ENCODE measurements around the gene CTNS. TPM values are rescaled to one million over a fixed set of nuclear protein-coding genes. Genes with fewer than 3 reads are reported as not detected.

CTNS gene
- total and polyA plus RNA-seq, 4 donors, result 7.7 to 24.9 (median 19.2) TPM

- H3K4me1 ChIP-seq (ENCODE audit: control insufficient read depth in 5 of 5, insufficient read depth in 5 of 5, low read length in 5 of 5), result no peaks in the 10 kb centered on the region
- ATAC-seq (ENCODE audit: insufficient read depth, low FRiP score) (no peak), DNase-seq (no peak)
- no peak overlapping the region for H3K27ac ChIP-seq (ENCODE audit: low read depth in 1 of 2, low read length in 1 of 2)
- no peak overlapping the region for H3K9ac ChIP-seq (ENCODE audit: insufficient read depth in 1 of 2, low read length in 2 of 2)
- no peaks in the 10 kb centered on the region for H3K36me3 ChIP-seq (ENCODE audit: control insufficient read depth in 4 of 4, insufficient read depth in 4 of 4, low read length in 4 of 4)
- no peak overlapping the region for H3K4me3 ChIP-seq
- peaks cover 3 to 30% (median 4%) of the 10 kb centered on the region in 3 donors for H3K27me3 ChIP-seq (ENCODE audit: control insufficient read depth in 3 of 3, insufficient read depth in 3 of 3, low read length in 2 of 3)
- 40 to 53% methylated on average over 19 of the region's 19 CpGs for WGBS, 2 donors
- TF ChIP-seq, protein P1, sequence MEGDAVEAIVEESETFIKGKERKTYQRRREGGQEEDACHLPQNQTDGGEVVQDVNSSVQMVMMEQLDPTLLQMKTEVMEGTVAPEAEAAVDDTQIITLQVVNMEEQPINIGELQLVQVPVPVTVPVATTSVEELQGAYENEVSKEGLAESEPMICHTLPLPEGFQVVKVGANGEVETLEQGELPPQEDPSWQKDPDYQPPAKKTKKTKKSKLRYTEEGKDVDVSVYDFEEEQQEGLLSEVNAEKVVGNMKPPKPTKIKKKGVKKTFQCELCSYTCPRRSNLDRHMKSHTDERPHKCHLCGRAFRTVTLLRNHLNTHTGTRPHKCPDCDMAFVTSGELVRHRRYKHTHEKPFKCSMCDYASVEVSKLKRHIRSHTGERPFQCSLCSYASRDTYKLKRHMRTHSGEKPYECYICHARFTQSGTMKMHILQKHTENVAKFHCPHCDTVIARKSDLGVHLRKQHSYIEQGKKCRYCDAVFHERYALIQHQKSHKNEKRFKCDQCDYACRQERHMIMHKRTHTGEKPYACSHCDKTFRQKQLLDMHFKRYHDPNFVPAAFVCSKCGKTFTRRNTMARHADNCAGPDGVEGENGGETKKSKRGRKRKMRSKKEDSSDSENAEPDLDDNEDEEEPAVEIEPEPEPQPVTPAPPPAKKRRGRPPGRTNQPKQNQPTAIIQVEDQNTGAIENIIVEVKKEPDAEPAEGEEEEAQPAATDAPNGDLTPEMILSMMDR (IDR thresholded peaks at IDR 0.05; ENCODE audit: control extremely low read depth, extremely low read depth), result no peak
- H3K9me3 ChIP-seq (ENCODE audit: control insufficient read depth in 4 of 4, insufficient read depth in 3 of 4, low read length in 3 of 4), result no peaks in the 10 kb centered on the region
Observed at GRCh38 chr17:3688027-3688553, 51.5 kb downstream of the CTNS start.

GRCh38 chr17:3688852-3689261 is 52.3 kb downstream of the CTNS start:
- Histone ChIP-seq H3K4me3 (no peak overlapping the region), H3K4me1 (ENCODE audit: control insufficient read depth in 5 of 5, insufficient read depth in 5 of 5, low read length in 5 of 5) (no peaks in the 10 kb centered on the region), H3K27ac (ENCODE audit: low read depth in 1 of 2, low read length in 1 of 2) (peak overlapping the region in 1 of 2 donors; percentile 24), H3K9me3 (ENCODE audit: control insufficient read depth in 4 of 4, insufficient read depth in 3 of 4, low read length in 3 of 4) (no peaks in the 10 kb centered on the region), H3K36me3 (ENCODE audit: control insufficient read depth in 4 of 4, insufficient read depth in 4 of 4, low read length in 4 of 4) (no peaks in the 10 kb centered on the region), H3K9ac (ENCODE audit: insufficient read depth in 1 of 2, low read length in 2 of 2) (no peak overlapping the region), H3K27me3 (ENCODE audit: control insufficient read depth in 3 of 3, insufficient read depth in 3 of 3, low read length in 2 of 3) (peaks cover 3 to 30% (median 9%) of the 10 kb centered on the region in 3 donors)
- TF ChIP-seq, protein P1 (IDR thresholded peaks at IDR 0.05; ENCODE audit: control extremely low read depth, extremely low read depth), result no peak
- DNase-seq (no peak), ATAC-seq (ENCODE audit: insufficient read depth, low FRiP score) (no peak)
- WGBS, 2 donors, result 75 to 87% methylated on average over 11 to 14 of the region's 14 CpGs

DNA sequence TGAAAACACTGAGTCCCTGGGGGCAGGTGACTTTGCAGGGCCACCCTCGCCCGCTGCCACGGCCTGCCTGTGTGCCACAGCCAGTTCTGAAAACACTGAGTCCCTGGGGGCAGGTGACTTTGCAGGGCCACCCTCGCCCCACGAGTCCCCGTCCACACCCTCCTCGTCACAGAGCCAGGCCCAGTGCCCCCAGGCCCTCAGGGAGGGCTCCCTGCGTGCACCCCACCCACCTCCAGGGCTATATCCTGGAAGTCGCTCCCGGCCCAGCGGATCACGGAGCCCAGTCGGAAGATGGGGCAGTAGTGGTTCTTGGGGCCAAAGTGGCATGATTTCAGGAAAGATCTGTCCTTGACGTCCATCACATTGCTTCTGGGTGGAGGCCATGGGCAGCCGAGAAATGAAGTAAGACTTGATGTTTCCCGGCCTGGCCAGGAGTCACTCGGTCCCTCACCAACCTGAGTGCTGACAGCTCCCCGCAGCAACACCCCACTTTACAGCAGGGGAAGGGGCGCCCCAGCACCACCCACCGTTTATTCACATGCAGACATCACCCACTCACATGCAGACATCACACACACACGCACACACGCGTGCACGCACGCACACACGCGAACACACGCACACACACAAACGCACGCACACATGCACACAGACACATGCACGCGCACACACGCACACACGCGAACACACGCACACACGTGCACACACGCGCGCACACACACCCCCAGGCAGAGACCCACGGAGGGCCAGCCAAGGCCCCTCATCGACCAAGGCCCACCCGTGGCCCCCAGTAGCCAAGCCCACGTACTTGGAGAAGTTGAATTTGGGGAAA is 52.9 kb downstream of the CTNS start:
- DNase-seq, result no peak
- Histone ChIP-seq H3K27me3 (ENCODE audit: control insufficient read depth in 3 of 3, insufficient read depth in 3 of 3, low read length in 2 of 3) (peaks cover 3 to 27% (median 12%) of the 10 kb centered on the region in 3 donors), H3K4me3 (no peak overlapping the region), H3K4me1 (ENCODE audit: control insufficient read depth in 5 of 5, insufficient read depth in 5 of 5, low read length in 5 of 5) (no peaks in the 10 kb centered on the region), H3K36me3 (ENCODE audit: control insufficient read depth in 4 of 4, insufficient read depth in 4 of 4, low read length in 4 of 4) (no peaks in the 10 kb centered on the region), H3K9me3 (ENCODE audit: control insufficient read depth in 4 of 4, insufficient read depth in 3 of 4, low read length in 3 of 4) (no peaks in the 10 kb centered on the region), H3K9ac (ENCODE audit: insufficient read depth in 1 of 2, low read length in 2 of 2) (no peak overlapping the region), H3K27ac (ENCODE audit: low read depth in 1 of 2, low read length in 1 of 2) (no peak overlapping the region)
- TF ChIP-seq, protein P1 (IDR thresholded peaks at IDR 0.05; ENCODE audit: control extremely low read depth, extremely low read depth), result no peak
- no peak for ATAC-seq (ENCODE audit: insufficient read depth, low FRiP score)
- WGBS, 2 donors, result 88 to 92% methylated on average over 41 to 44 of the region's 44 CpGs

Measured in lung (tissue), 12 donors.